Endometrial microvascular endothelial cells (primary cell): ENCODE measurements around the gene PGAP6. TPM values are rescaled to one million over a fixed set of nuclear protein-coding genes. Genes with fewer than 3 reads are reported as not detected.
"Not testable (repeated sequence)": the region's sequence is repeated elsewhere in the genome, so short reads cannot be mapped to it uniquely, and the experiment has no call there.

Source experiments
- in situ Hi-C: cut with HindIII; loops from 2 replicates; pipeline ENCODE4 v1.10.0; 2017; ENCODE audit warnings: low sequenced_read_pairs, low pct_unique_long_range_greater_than_20kb; ENCODE audit errors: inconsistent ontology term
- total RNA-seq: library from RNA; depleted of rRNA; stranded (reverse); fragments of >200 nt; gene quantifications from one replicate; pipeline ENCODE4 v1.2.3, GENCODE V29; 2015; ENCODE audit errors: inconsistent ontology term

PGAP6 gene
- total RNA-seq, 1 donor from 2014 or later: 64.2 TPM

- in situ Hi-C loops: no loop called here
Measured at GRCh38 chr16:359871-360697, 21.7 kb downstream of the PGAP6 start.

DNA sequence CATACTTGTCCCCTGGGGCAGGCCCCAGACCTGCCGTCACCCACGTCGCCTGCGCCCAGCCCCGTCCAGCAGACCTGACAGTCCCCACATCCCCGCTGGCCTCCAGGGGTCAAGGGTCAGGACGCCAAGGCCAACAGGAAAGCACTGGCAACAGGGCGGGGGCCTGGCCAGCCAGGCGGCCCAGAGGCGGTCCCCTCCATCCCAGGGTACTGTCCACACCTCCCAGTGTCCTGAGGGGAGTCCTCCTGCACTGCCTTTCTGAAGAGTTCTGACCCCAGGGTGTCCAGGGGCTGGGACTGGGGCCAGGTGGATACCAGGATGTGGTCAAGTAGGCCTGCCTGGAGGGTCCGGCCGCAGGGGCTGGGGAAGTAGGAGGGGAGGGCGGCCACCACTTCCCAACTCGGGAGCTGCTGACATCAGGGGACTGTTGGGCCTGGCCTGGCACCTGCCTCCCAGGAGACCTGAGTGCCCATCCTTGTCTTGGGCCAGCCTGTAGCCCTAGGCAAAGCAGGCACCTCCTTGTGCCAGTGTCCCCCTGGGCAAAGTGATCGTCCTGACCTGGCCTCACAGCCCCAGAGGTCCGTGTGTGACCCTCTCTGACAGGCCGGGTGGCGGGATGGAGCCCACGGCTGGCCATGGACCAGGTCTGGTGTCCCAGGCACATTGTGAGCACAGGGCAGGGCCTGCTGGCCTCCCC, 22.6 kb downstream of the PGAP6 start:
- in situ Hi-C loops: no loop called here

- in situ Hi-C loops: no loop called here
Measured at GRCh38 chr16:356741-357140, 25.0 kb downstream of the PGAP6 start.

GRCh38 chr16:354971-355461, 26.8 kb downstream of the PGAP6 start:
- in situ Hi-C loops: no loop called here

DNA sequence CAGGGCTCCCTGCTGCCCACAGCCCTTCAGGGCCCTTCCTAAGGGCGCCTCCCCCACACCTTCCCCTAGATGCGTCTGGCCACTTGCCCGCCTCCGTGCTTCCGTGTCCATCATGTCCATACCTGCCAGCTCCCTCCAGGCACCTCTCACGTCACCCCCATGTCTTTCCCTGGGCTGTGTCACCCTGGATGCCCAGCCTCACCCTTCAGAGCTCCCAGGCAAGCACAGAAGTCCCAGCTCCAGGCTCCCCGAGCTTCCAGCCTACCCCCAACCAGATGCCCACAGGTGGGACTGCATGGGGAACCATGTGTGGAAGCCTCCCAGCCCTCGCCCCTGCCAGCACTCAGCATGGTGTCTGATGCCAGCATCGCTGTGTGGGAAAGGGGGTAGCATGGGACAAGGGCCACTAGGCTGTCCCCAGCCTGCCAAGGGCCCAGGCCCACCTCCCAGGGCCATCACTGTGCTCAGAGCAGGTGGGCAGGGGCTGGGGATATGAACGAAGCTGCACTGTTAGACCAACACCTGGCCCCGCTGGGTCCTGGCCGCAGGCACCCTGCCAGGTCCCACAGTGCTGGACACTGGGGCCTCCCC, 27.4 kb downstream of the PGAP6 start:
- in situ Hi-C loops: no loop called here

DNA sequence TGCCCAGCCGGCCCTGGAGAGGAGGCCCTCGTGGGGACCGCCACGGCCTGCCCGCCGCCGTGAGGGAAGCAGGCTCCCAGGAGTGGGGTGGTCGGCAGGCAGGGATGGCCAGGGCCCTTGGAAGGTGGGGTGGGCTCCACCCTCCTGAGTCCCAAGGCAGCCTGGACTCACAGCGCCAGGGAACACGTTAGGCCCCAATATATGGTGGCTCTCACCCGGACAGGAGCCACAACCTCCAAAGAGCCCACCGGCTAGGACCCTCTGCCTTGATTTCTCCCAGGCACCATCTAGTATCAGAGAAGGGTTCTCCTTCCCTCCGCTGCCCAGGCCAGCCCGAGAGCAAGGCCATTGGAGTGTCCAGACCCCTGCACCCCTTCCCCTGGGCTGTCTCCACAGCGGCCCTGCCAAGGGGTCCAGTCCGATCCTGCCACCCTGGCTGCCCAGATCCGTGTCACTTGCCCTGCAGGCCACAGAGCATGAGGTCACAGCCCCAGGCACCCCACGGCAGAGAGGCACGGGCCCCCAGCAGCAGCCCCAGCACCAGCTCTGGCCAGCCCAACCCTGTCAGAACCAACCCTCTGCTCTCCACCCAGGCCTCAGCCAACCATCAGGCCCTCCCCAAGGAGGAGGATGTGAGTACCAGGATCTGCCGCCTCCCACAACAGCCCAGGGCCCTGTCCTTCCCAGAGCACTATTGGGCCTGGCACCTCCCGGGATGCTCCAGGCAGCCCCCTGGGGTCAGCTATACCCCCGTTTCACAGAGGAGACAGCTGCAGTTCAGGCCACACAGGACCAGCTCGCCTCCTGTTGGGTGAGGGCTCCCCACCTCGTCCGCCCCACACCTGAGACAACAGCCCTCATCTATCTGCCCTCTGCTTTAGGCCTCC, 28.1 kb downstream of the PGAP6 start:
- in situ Hi-C loops: no loop called here

GRCh38 chr16:352547-353403, 29.0 kb downstream of the PGAP6 start, which contains the start of gene AXIN1:
Gene AXIN1 (minus strand): TSS chr16:352723. CDS start chr16:347025, 5,698 bp downstream.
- in situ Hi-C loops: no loop called here

- in situ Hi-C loops: no loop called here
Measured at GRCh38 chr16:351804-352520, 29.8 kb downstream of the PGAP6 start.

DNA sequence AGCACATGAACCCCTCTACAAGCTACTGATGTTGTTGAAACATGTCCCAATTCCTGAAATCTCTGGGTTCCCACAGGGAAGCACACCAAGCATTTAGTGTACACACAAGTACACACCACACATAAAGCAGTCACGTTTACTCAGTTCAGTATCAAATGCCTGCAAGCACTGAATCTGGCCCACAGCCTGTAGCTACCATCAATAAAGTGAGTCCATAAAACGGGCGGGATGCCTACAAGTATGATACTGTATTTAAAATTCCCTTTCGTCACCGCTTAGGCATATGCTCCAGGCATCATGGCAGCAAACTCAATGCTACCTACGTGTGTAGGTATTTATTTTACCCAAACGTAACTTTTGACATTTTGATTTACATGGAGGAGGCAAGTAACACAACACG, 31.6 kb downstream of the PGAP6 start:
- in situ Hi-C loops: no loop called here

GRCh38 chr16:349211-349610, 32.6 kb downstream of the PGAP6 start:
- in situ Hi-C loops: no loop called here

DNA sequence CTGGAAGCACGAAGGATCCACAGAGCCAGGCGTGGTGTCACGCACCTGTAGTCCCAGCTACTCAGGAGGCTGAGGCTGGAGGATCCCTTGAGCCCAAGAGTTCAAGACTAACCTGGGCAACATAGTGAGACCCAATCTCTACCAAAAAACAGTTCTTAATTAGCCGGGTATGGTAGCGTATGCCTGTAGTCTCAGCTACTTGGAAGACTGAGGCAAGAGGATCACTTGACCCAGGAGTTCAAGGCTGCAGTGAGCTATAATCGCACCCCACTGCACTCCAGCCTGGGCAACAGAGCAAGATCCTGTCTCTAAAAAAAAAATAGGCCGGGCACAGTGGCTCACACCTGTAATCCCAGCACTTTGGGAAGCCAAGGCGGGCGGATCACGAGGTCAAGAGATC, 33.3 kb downstream of the PGAP6 start:
- in situ Hi-C loops: not testable (repeated sequence)

DNA sequence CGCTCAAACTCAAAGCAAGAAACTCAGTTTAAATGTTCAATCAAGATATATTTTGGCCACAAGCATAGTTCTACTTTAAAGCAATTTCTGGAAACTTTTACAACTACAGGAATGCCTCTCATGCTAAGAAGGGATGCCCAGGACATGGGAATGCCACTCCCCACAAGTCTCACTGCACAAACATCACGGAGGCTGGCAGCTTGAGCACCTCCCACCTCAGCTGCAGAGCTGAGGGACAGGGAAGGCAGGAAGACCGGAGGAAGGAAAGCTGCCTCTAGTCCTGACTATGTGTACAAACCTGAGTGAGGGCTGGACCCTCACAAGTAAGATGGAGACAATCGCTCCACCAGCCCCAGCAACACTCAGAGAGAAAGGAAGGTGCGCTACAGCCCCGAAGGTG, 34.6 kb downstream of the PGAP6 start:
- in situ Hi-C loops: no loop called here

DNA sequence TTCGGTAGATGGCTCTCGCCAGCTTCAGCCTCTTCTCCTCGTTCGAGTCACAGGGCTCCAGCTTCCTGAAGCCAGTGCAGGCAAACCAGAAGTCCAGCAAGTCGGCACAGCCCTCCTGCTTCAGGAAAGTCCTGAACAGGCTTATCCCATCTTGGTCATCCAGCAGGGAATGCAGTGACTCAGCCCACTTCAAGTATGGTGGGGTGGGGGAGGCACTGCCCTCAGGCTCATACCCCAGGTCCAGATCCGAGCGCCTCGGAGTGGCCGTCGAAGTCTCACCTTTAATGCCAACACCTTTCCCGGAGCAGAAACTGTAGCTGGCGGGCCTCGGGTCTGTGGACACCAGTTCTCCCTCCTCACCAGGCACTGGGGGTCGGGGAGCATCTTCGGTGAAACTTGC, 35.2 kb downstream of the PGAP6 start:
- in situ Hi-C loops: no loop called here

DNA sequence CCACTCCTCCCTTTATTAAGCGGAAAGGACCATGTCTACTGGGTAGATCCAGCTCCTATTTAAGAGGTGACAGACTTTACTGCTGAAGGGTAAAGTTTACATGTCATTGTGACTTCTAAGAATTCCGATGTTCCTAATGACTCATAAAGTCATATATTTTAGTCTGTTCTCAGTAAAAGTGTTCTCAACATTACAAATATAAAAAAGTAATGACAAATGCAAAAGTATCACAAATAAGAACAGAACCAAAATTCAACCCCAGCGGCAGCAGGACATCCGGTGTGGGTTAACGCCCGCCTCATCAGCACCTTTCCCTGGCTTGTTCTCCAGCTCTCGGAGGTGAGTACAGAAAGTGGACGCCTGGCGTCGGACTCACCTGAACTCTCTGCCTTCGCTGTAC, 36.0 kb downstream of the PGAP6 start:
- in situ Hi-C loops: no loop called here

- in situ Hi-C loops: no loop called here
Measured at GRCh38 chr16:342455-343213, 39.1 kb downstream of the PGAP6 start.

DNA sequence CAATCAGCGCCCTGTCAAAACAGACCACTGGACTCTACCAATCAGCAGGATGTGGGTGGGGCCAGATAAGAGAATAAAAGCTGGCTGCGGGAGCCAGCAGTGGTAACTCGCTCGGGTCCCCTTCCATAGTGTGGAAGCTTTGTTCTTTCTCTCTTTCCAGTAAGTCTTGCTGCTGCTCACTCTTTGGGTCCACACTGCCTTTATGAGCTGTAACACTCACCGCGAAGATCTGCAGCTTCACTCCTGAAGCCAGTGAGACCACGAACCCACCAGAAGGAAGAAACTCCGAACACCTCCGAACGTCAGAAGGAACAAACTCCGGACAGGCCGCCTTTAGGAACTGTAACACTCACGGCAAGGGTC, 39.8 kb downstream of the PGAP6 start:
- in situ Hi-C loops: not testable (repeated sequence)
